Fibroblast of pulmonary artery (primary cell): ENCODE measurements around the gene STAMBP.

Experiments
- DNase-seq: peaks from one replicate; pipeline ENCODE4 v3.0.0-alpha.2; 2010; ENCODE audit warnings: low read depth
- H3K4me3 ChIP-seq: replicated peaks from 2 replicates; pipeline ENCODE4 v1.5.1; 2011; ENCODE audit warnings: low read depth, mild to moderate bottlenecking, control low read depth, low read length, moderate library complexity
- TF ChIP-seq, protein P1 (sequence below): IDR thresholded peaks from 2 replicates; pipeline ENCODE4 v1.5.1; 2011; ENCODE audit warnings: mild to moderate bottlenecking, control low read depth, low read length, inconsistent platforms; ENCODE audit errors: missing control alignments

Gene STAMBP

DNA sequence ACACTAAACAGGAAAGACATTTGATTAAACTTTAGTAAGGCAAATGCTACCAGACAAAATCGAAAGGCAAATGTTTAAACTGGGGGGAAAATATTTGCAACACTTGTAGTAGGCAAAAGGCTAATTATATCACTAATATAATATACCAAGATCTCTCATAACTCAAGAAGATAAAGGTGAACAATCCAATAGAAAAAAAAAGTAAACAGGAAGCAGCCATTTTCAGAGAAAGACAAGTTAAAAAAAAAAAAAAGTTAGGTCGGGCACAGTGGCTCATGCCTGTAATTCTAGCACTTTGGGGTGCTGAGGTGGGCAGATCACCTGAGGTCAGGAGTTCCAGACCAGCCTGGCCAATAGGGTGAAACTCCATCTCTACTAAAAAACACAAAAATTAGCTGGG, 59.6 kb downstream of the STAMBP start:
- DNase-seq = no peak
- H3K4me3 ChIP-seq = no peak overlapping the region
- TF ChIP-seq, protein P1, sequence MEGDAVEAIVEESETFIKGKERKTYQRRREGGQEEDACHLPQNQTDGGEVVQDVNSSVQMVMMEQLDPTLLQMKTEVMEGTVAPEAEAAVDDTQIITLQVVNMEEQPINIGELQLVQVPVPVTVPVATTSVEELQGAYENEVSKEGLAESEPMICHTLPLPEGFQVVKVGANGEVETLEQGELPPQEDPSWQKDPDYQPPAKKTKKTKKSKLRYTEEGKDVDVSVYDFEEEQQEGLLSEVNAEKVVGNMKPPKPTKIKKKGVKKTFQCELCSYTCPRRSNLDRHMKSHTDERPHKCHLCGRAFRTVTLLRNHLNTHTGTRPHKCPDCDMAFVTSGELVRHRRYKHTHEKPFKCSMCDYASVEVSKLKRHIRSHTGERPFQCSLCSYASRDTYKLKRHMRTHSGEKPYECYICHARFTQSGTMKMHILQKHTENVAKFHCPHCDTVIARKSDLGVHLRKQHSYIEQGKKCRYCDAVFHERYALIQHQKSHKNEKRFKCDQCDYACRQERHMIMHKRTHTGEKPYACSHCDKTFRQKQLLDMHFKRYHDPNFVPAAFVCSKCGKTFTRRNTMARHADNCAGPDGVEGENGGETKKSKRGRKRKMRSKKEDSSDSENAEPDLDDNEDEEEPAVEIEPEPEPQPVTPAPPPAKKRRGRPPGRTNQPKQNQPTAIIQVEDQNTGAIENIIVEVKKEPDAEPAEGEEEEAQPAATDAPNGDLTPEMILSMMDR = no peak

DNA sequence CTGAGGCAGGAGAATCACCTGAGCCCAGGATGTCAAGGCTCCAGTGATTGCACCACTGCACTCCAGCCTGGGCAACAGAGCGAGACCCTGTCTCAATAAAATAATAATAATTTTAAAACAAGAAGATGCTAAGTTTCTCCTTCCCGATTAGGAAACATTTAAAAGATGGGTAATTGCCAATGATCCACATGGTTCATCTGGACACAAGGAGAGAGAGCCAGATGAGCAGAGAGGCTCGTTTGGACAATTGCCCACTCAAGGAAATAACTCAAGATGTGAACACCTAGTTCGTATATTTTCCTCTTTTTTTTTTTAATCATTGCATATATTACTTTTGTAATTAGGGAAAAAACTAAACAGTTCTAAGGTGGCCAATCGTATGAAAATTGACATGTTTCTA, 60.4 kb downstream of the STAMBP start:
- TF ChIP-seq, protein P1 = no peak
- no peak overlapping the region for H3K4me3 ChIP-seq
- no peak for DNase-seq

DNA sequence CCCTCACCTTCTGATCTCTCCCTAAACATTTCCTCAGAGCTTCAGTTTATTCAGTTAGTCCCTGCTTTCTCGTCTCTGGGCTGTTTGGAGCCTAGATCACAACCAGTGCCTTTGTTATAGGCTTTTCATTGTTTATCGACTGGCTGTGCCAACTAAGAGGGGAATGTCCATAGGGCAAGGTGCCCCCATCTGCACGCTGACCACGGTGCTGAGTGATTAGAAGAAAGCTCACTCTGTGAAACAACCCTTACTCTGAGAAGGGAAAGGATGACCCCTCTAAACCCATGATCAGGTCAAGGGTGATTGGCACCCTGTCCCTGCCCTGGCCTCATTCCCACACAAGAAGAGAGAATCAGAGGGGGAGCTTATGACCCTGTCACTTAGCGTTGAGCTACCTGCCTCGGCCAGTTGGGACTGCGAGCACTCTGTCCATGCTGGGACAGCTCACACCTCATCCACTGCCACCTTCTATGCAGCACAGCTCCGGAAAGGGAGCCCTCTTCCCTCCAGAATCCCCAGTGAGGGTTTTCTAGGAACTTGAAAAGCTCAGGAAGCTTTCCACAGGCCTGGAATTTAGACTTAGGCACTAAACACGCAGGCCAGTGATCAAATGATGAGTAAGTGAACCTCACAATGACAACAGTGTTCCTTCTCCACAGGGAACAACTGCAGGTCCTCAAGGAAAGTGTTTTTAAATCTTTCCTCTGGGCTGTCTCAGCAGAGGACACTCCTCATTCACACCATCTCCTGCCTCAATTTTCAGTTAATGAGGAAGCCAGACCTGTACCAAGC, 61.7 kb downstream of the STAMBP start:
- no peak for DNase-seq
- TF ChIP-seq, protein P1 = no peak
- H3K4me3 ChIP-seq = no peak overlapping the region

DNA sequence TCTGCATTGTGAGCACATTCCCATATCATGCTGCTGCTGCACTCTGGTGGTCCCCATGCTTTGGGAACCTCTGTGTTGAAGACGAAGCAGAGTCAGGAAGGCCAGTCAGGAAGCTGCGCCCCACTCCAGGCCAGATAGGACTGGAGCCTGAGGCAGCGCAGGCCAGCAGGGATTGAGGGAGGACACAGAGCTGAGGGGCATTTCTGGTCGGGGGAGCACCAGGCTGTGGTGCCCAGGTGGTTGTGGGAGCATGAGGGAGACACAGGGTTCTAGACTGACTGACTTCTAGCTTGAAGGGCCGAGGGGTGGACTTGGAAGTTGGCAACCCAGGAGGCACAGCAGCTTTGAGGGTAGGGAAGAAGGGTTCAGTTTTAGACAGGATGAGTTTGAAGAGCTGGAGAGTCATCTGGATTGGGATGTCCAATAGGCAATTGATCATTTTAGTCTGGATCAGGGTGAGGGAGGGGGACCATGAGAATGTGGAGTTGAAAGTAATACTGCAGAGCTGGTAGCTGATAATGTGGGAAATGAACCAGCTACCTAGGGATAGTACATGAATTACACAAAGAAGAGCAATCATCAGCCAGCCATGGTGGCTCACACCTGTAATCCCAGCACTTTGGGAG, 62.6 kb downstream of the STAMBP start:
- TF ChIP-seq, protein P1 = no peak
- H3K4me3 ChIP-seq = no peak overlapping the region
- no peak for DNase-seq

DNA sequence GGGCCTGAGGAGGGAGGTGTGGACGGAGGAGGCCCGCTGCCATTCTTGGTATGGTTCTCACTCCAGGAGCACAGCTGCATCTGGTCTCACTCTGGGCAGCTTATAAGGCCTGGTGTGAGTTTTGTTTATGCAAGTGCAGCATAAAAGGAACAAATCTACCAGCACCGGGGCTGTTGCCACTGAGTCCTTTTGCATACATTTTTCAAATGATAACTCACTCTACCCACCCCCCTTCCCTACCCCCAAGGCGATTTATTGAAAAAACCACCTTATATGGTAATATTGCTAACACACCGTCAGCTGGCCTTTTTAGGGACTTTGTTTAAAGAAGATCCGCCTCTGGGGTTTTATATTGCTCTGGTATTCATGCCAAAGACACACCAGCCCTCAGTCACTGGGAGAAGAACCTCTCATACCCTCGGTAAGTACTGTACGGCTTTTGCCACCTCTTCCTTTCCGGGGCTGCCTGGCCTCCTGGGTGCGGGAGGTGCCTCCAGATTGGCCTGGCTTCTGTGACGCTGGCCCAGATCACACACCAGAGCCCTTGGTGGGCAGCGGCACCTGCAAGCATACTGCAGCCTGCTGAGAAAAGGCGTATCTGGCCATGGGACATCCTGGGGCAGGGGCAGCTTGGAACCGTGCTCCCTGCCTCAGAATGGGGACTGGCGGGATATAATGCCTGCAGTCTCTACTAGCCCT, 64.0 kb downstream of the STAMBP start, which contains the start of gene ACTG2:
ACTG2 (plus strand) TSS at position 378 of the 699 bp plus-strand sequence. CDS start 8,304 bp downstream, outside the sequence.
- no peak within 1 kb of the TSS for H3K4me3 ChIP-seq
- TF ChIP-seq, protein P1 = no peak
- no peak for DNase-seq

DNA sequence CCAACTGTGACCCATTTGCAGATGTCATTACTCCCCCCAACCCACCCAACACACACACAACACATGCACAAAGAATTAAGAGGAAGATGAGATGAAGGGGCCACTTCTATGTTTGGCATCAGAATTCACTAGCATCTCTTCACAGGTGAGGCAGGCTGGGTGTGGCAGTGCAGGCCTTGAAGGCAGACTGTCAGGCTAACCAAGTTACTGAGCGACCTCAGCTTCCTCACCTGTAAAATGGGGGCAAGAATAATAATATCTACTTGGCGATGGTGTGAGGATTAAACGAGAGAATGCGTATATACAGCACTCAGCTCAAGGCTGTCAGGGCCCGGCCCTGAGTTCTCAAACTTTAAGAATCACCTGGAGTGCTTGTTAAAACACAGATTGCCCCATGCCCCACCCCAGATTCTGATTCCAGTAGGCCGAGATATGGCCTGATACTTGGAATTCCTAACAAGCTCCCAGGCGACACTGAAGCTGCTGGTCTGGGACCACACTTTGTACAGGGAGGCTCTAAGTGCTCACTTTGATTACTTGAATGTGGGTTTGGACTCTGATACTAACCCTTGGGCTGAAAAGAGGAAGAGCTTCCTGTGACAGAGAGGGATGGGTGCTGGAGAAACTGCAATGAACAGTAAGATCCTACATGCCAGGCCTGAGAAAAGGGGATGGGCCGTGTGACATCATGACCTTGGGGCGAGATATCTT, 65.2 kb downstream of the STAMBP start:
- TF ChIP-seq, protein P1 = no peak
- no peak overlapping the region for H3K4me3 ChIP-seq
- no peak for DNase-seq
